Measurements from ENCODE around the gene MPI.

Gene MPI

DNA sequence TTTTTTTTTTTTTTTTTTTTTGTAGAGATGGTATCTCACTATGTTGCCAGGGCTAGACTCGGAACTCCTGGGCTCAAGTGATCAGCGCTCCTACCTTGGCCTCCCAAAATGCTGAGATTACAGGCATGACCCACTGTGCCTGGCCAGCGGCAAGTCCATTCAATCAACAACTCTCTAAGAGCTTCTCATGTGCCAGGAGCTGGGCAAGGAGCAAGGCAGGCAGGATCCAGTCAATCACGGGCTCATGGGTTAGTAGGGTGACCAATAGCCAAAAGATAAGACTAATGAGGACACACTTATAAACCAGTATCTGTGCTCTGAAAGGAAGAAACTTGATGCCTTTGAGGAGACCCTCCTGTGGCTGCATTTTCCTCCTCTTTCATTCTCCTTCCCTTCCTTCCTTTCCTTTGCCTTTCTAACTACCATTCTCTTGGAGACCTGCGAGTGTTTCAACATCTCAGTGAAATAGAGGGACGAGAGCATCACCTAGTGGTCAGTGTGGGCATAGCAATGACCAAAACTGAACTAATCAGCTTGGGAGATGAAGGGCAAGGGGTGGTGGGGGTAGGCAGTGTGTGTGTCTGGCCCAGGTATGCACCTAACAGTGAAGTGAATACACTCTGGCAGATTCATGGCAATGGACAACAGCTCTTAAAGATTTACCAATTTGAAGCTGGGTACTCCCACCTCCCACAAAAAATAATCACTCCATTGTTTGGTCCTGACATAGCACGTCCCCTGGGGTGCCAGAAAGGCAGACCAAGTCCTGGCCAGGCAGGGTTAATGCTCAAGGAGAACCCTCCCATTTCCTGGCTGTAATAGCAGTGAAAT, 60.5 kb downstream of the MPI start:
- peak; percentile 88 for DNase-seq

DNA sequence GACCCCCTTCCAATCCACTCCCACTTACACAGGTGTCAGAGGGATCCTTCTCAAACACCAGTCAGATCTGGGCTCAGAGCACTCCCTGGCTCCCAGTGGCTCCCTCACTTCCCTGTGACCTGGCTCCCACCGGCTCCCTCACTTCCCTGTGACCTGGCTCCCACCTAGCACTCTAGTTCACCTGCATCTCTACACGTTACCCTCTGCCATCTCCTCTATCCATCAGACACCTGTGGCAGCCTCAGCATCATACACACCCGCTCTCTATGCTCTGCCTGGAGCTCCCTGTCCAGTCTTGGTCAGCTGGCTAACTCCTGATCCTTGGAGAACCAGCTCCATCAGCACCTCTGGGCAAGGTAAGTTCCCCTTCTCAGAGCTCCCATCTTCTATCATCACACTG, 61.2 kb downstream of the MPI start:
- no peak for DNase-seq
